GM20000 (cell line): ENCODE measurements around the gene ZYX.

ENCODE experiments used
- DNase-seq: peaks from one replicate; pipeline ENCODE4 v3.0.0; 2012; ENCODE audit warnings: low spot score
- CTCF ChIP-seq: IDR thresholded peaks from 2 replicates; pipeline ENCODE4 v1.5.1; 2012; ENCODE audit warnings: mild to moderate bottlenecking, control low read depth; ENCODE audit errors: extremely low read depth, missing control alignments

The ZYX gene, protein sequence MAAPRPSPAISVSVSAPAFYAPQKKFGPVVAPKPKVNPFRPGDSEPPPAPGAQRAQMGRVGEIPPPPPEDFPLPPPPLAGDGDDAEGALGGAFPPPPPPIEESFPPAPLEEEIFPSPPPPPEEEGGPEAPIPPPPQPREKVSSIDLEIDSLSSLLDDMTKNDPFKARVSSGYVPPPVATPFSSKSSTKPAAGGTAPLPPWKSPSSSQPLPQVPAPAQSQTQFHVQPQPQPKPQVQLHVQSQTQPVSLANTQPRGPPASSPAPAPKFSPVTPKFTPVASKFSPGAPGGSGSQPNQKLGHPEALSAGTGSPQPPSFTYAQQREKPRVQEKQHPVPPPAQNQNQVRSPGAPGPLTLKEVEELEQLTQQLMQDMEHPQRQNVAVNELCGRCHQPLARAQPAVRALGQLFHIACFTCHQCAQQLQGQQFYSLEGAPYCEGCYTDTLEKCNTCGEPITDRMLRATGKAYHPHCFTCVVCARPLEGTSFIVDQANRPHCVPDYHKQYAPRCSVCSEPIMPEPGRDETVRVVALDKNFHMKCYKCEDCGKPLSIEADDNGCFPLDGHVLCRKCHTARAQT

DNA sequence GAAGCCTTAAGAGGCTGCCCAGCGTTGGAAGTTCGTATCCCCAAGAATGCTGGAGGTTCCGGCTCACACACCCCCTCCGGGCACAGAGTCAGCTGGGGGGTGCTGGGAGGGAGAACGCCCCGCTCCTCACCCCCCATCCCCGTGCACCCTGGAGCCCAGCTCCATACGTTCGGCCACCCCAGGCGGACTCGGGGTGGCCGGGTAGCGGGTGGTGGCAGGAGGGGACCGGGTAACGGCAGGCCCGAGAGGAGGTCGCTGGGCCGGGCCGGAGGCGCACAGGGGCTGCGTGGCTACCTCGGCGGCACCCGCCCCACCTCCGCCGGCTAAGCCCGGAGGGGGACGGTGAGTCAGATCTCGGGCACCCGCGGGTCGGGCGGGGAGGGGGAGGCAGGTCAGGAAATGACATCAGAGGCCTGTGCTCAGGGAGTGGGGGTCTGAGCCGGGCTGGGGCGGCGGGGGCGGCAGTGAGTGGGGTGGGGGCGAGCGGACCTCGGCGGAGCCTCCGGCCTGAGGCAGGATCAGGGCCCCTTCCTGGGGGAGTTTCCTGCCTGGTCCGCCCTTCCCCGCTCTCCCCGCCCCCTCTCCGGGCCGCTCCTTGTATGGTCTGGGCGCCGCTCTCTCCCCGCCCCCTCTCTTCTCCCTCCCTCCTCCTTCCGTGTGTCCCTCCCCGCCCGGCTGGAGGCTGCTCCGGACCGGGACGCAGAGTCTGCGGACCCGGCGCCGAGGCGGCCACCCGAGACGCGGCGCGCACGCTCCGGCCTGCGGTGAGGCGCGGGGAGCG lies at the start of gene ZYX:
Gene ZYX (plus strand): TSS at position 700 of the 781 bp plus-strand sequence. CDS start 227 bp downstream, outside the sequence.
- TF ChIP-seq CTCF, result no peak
- peak; percentile 98 for DNase-seq

- no peak for TF ChIP-seq CTCF
- no peak for DNase-seq
Measured at GRCh38 chr7:143334244-143334643, 46.9 kb upstream of the ZYX start.

GRCh38 chr7:143337216-143337615 lies 43.9 kb upstream of the ZYX start:
- no peak for DNase-seq
- TF ChIP-seq CTCF, result no peak

DNA sequence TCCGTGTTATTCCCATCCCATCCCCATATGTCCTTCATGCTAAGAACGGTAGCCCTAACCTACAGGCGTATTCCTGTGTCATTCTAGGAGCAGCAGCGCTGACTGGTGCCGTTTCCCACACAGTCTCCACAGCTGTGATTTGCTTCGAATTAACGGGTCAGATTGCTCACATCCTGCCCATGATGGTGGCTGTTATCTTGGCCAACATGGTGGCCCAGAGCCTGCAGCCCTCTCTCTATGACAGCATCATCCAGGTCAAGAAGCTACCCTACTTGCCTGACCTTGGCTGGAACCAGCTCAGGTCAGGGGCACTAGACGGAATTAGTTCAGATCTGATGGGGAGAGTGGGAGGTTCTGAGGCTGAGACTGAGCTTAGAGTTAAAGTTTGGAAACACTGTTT lies 39.3 kb upstream of the ZYX start:
- no peak for DNase-seq
- TF ChIP-seq CTCF, result no peak

- TF ChIP-seq CTCF, result no peak
Measured at GRCh38 chr7:143343596-143343995, 37.5 kb upstream of the ZYX start.

GRCh38 chr7:143345428-143345900 lies 35.7 kb upstream of the ZYX start:
- peak; percentile 47 for TF ChIP-seq CTCF
- no peak for DNase-seq

More at GRCh38 chr7:143343596-143343995, 37.5 kb upstream of the ZYX start:
- no peak for DNase-seq
